Measurements from ENCODE around the gene METTL6.
"Not testable (repeated sequence)": the region's sequence is repeated elsewhere in the genome, so short reads cannot be mapped to it uniquely, and the experiment has no call there.

Gene METTL6, protein sequence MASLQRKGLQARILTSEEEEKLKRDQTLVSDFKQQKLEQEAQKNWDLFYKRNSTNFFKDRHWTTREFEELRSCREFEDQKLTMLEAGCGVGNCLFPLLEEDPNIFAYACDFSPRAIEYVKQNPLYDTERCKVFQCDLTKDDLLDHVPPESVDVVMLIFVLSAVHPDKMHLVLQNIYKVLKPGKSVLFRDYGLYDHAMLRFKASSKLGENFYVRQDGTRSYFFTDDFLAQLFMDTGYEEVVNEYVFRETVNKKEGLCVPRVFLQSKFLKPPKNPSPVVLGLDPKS

DNA sequence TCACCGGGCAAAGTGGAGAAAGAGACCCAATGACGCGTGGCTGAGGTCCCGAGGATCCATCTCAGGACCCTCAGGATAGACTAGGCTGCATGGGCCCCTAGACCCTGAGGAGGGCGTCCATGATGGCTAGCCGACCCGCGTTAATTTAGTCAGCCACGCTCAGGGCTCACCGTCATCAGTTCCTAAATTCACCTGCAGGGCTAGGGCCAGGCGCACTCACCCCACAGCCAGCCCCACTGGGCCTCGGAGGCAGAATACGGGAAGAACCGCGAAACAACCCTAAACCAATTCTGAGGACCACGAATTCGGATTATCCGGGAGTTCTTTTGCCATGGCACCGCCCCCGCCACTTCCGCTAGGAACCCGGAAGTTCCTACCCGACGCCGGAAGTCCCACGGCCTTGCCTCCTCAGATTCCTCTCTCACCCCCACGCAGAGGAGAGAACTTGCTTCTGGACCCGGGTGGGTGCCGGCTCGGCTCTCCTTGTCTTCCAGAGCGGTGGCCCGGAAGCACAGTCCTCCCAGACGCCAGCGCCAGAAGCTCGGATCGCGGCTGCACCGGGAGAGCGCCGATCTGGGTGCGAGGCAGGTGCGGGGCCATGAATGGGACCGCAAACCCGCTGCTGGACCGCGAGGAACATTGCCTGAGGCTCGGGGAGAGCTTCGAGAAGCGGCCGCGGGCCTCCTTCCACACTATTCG, at the start of gene METTL6, which contains the start of gene EAF1:
Gene METTL6, minus strand, starts transcription at position 363 of the 699 bp plus-strand sequence. CDS start 1,033 bp downstream, outside the sequence.
Gene EAF1, plus strand, starts transcription at position 417 of the 699 bp plus-strand sequence. Its CDS starts 182 bp downstream, at position 599.
- no peak for DNase-seq

DNA sequence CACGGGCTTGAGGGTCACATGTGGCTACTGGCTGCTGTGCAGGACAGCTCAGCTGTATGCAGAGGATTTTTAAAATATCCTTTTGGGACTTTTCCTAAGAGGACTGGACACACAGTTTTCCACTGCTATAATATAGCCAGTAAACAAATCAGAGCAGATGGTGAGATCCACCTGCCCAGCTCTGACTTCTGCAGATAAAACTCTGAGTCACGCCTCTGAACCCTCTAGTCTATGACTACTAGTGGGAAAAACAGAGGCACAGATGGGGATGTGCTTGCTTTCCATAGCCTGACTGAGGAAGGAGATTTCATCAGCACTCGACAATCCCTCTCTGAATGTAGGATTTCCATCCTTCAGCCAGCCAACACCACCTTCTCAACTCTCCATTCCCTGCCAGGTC, 49.0 kb upstream of the METTL6 start:
- DNase-seq: no peak

DNA sequence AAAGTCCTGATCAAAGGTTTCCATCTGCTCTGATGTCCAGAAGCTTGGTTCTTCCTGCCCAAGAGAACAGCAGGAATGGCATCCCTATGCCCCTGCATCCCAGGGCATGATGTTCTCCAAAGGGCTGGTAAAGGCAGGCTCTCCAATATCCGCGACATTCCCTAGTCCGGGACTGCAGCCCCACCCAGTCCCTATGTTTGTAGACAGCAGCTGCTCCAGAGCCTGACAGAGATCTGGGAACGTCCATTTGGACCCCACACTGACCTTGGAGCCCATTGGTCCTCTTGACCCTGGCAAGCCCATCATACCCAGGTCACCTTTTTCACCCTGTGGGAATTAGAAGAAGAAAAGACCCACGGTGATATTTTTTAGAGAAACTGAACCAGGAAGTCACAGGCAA, 47.8 kb upstream of the METTL6 start:
- no peak for DNase-seq

DNA sequence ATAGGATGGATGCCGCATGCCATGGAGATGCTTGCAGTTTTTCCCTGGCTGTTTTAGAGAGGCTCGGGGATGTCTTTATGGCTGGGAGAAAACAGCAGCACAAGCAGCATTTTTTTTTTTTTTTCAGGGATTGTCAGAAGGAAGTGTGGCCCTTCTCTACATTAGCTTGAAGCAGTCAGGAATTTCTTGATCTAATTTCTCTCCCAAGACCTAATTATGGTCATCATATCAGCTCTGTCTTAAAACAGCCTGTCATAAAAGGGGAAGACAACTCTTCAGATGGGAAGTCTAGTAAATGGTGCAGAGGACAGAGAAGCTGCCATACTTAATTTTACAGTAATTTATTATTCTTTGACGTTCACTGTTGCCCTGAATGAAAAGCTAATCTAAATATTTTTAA, 44.5 kb upstream of the METTL6 start:
- no peak for DNase-seq

DNA sequence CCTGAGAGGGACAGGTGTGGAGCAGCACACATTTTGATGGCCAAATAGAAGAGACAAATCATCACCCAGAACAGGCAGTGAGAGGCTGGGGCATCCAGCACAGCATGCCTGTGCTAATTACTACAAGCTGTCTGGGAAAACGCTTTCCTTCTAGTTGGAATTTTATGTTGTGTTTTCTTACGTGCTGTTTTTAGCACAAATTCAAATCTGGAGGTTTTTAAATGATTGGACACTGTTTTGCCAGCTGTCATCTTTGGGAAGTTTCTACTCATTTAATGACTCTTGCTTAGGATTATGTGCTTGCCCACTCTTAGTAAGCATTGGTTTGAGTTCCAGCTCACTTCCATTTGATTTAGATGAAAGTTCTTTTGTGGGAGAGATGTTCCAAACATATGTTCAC, 43.5 kb upstream of the METTL6 start:
- no peak for DNase-seq

DNA sequence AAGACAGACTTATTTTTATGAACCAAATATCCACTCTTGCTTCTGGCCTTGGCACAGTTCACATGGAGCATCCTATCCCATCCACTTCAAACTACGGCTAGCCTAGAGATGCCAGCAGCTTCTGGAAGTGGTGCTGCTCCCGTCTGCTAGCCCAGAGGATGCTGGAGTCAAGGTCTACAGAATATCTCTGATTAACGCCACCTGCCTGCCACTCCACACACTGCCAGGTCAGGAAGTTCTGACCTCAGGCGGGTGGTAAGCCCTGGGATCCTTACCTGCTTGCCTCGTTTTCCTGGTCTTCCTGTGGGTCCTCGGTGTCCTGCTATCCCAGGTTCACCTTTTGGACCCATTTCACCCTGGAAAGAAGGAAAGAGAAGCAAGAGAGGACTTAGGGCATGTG, 42.9 kb upstream of the METTL6 start:
- DNase-seq: no peak

DNA sequence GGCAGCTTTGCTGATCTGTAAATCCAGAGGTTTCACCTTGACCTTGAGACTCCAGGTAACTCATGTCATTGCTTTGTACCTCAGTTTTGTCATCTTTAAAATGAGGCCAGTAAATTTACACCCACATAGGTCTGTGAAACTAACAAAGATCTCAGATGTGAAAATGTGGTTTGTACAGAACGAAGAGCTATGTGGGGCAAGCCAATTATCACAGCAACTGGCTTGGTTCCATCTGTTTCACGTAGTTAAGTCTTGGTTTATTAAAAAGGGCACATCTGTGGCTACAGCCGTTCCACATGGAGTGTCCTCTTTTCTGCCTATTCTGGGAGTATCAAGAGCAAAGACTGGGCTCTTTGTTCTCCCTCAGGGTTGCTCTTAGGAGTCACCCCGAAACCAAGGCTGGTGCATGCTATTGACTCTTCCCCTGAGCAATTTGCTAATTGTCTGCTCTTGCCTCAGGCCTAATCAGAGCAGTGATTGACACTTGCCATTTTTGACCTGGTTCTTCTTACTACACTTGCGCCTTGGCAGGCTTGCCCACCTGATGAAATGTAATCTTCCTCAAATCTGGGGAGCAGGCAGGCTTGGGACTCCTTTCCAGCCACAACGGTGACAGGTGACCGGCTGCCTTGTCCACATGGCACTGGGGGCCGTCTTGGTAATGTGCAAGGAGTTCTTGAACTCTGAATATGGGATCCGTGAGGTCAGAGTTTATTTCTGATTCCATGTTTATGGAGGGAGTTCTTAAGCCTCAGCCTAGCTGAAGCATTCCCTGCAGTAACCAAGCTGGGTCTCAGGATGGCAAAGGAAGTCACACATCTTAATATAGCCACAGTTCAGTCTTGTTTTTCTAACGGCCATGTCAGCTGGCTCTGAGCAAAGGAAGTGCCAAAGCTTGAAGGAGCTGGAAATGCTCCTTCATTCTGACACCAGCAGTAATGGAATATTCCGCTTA, 40.2 kb upstream of the METTL6 start:
- no peak for DNase-seq

DNA sequence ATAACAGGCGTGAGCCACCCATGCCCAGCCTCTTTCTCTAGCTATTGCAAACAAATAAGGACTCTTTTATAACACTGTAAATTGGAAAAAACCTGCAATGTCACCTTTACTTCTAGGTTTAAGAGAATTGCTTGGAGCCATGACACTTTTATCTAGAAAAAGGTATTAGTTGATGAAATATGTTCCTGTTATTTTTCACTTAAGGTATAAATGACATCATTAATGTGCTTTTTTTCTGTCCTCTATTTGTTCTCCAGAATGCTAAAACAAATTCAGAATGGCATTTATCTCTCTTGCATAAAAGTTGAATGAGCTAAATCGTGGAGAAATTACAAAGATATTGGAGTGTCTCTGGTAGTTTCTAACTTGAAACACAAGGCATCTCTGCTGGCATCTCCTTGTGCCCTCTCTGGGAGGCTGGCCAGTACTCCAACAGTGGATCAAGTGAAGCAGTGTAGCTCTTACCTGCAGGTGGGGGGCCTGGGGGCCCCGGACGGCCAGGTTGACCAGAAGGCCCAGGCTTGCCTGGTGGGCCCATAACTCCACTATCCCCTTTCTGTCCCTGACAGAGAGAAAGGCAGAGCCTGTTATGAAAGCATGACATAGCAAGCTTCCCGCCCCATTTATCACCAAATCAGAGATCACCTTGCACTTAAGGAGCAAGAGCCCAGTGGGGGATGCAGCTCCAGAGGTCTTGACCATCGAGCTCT, 38.7 kb upstream of the METTL6 start:
- no peak for DNase-seq

DNA sequence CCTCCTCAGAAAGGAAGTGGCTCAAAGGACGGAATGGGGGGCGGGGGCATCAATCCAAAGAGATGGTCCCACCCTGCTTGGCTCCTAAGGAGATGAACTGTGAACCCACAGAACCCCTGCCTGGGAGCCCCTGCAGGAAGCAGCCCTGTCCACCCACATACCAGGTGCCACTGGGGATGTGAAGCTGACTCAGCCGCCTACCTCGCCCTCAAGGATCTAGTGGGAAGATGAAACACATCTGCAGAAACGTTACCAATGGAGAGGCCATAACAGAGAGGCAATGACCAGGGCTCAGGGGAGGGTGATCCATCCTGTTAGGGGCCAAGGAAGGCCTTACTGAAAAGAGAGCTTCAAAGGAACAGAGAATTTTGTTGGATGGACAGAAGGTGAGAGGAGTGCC, 35.1 kb upstream of the METTL6 start:
- DNase-seq: no peak

DNA sequence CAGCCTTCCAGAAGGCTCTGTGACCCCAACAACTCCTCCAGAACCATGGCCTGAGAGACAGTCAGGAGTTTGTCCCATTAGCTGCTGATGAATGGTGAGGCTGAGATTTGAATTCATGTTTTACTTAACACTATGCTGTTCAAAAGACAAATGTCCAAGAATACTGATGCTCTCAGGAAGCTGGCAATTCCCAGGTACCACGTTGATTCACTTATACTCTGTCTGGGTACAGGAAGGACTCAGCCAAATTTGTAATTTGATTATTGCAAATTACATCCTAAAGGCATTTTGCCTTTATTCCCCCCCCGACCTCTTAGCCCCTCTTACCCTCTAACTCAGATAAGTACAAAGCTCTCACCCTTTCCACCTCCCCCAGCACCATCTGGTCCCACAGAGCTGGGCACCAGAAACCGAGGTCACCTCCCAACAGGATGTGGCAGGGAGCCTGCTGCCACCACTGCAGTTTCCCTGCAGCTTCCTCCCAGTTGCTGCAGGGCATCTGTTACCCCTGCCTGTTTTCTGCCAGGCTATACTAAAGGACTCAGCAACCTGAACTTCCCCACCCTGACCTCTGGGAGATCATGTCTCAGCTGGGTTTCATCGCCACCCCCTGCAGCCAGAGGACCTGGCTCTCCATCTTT, 33.7 kb upstream of the METTL6 start:
- no peak for DNase-seq

DNA sequence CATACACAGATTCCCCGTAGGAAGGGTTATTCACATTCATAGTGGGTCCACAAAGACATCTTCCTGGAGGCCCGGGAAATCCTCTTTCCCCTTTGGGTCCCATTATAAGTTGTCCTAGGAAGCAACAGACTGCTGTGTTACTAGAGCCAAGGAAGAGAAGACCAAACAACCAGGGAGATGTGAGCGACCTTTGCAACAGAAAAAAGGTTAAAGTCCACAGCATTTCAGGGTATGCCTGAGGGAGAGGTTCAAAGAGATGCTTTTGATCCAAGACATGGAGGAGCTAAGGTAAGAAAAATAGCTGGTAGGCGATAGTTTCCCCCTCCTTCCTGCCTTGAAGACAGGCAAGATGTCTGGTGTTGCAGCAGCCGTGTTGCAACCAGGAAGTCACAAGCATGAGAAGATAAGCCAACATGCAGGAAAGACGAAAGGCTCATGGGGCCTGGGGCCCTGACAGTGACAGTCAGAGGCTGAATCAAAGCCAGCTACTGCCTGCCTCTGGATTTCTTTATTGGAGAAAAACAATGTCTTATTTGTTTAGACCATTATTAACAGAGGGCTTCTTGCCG, 31.0 kb upstream of the METTL6 start:
- DNase-seq: no peak

DNA sequence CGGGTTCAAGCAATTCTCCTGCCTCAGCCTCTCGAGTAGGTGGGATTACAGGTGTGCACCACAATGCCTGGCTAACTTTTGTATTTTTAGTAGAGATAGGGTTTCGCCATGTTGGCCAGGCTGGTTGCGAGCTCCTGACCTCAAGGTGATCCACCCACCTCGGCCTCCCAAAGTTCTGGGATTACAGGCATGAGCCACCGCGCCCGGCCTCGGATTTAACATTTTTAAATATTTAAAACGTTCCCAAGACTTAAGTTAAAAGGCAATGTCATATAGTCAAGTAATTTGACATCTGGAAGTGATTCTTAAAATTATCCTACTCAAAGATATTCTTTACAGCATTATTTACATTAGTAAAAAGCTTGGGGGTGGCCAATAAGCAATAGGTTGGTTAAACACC, 29.6 kb upstream of the METTL6 start:
- not testable (repeated sequence) for DNase-seq

DNA sequence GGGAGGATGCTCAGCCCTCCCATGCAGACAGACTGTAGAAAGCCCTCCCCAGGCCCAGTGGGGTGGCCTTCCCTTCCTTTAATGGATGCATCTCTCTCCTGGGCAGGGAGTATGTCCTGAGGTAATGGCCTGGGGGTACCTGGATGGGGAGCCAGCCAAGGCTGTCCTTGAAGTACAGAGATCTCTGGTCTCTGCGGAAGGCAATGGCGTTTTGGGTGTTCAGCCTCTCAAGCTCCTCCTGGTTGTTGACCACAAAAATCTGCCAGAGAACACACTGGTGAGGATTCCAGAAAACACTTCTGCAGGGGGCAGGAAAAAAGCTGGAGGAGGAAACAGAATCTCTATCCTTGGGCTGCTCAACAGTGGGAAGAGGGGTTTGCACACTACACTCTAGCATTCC, 29.0 kb upstream of the METTL6 start:
- no peak for DNase-seq

DNA sequence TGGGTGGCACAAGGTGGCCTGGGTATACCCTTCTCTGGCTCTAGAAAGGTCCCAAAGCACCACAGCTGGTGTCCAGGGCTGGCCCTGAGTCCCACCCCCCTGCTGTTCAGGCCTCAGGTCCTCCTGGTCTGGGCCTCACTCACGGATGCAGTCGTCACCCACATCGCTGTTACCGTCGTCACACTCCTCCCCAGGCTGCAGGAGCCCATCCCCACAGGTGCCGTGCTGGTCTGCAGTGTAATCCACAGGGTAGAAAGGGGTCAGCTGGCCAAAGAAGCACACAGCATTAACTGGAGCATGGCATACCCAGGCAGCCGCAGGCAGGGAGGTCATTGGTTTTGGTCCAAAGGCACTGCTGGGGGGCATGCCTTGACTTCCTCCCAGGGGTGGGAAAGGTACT, 28.4 kb upstream of the METTL6 start:
- no peak for DNase-seq

DNA sequence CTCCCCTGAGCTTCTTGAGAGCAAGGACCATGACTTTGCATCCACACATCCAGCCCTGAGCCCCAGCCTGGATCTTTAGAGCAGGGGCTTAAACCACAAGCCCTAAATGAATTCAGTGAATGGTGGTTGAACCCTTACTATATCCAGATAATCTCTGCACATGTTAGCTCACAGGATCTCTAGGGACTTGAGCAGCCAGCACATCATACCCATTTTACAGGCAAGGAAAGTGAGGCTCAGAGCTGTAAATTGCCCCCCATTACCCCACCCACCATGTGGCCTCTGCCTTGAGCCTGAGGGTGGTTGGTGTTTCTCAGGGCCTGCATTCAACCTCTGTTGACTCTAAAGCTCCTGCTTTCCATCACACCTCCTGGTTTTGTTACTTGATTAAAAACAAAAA, 27.6 kb upstream of the METTL6 start:
- no peak for DNase-seq

DNA sequence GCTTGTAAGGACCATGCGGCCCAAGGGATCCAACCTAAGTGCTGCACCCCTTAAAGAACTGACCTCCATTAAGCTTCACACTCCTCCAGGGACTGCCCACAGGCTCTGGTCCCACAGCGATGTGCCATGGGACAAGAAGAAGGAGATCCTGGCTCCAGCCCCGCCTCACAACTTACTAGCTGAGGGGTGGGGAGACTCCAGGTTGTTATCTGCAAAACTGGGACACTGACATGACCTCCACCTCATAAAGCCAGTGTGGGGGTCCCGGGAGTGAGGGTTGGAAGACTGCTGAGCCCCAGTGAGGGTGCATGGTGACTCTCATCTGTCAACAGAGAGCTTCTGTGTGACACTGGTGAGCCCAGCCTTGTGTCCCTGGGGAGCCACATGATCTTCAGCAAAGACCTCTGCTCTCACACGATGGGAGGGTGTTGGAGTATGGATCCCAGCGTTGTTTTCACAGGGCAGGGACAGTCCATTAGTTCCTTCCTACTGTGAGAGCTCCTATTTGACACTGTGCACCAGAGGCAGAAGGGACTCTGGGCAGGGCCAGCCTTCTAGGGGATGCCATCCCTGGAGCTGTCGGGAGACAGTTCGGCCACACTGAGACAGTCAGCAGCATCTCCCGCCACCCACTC, 26.8 kb upstream of the METTL6 start:
- DNase-seq: no peak

DNA sequence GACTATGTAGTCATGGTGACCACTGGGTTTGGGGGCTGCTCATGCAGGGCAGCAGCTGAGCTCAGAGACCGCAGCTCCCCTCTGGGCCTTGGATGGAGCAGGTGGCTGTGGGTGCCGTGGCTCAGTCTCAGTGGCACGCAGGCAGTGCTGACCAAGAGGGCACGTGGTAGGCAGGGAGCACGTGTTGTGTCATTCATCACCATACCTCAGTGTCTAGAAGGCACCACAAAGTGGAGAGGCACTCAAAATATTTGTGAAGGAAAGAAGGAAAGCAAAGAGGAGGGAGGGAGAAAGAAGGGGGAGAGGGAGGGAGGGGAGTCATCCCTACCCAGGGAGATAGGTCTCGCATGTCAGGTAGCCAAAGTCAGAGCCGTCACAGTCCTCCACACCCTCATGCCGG, 26.2 kb upstream of the METTL6 start:
- no peak for DNase-seq

DNA sequence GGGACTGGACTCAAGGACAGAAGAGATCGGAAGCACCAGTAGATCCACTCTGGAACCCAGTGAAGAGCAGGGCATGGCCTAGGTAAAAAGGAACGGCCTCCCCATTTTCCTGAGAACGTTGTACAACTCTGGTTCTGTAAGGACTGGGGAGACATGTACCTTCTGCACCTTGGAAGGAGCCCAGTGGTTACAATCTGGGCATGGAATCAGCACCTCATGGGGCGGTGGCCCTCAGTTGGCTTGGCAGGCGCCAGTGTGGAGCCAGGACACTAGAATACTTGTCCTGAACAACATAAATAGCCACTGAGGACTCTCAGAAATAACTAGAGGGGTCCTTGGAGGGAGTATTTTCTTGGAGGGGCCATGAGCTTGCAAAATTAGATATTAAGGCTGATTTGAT, 25.6 kb upstream of the METTL6 start:
- DNase-seq: no peak

DNA sequence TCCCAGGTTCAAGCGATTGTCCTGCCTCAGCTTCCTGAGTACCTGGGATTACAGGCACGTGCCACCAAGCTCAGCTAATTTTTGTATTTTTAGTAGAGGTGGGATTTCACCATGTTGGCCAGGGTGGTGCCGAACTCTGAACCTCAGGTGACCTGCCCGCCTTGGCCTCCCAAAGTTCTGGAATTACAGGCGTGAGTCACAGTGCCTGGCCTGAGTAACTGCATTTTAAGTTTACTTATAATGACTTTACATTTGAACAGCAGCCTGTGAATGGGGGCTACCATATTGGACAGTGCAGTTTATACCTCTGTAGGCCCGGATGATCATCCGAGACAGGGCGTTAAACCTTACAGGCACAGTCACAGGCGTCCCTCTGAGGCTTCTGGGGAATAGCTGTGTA, 24.8 kb upstream of the METTL6 start:
- no peak for DNase-seq

DNA sequence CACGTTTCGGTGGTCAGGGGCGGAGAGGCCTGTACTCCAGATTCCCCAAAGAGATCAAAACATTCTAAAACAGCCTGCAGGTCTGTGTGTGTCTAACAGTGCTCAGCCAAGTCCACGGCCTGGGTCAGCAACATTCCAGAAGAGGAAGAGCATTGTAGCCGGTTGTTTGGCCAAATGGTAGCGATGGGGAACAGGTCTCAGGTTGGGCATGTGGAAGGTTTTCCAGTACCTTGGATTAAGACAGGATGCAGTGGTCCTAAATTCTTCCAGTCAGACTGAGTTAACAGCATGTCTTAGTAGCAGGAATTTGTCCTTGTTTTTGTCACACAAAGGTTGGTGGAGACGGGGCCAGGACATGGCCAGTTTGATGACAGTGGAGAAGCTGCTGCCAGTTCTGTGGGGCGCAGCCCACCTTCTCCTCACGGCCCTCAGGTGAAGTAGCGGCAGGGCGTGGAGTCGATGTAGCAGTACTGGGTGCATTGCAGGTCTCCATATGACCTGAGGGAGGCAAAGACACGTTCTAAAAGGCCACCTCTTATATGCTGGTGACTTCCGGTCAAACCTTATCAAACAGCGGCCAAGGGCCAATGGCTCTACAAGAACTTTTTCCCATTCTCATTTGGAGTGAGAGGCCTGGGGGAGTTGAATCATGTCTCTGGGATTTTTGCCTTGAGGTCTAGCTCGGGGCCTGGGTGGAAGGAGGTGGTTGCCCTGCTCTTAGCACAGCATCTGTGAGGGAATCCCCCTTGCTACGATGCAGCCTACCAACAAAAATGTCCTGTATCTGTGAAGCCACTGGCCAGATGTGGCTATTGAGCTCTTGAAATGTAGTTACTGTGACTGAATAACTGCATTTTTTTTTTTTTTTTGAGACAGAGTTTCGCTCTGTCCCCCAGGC, 24.1 kb upstream of the METTL6 start:
- DNase-seq: no peak
